Measurements from ENCODE around the gene TMEM138.
"Not testable (repeated sequence)": the region's sequence is repeated elsewhere in the genome, so short reads cannot be mapped to it uniquely, and the experiment has no call there.

TMEM138 gene

GRCh38 chr11:61367406-61367805 lies 5.2 kb downstream of the TMEM138 start:
- DNase-seq: no peak

GRCh38 chr11:61368646-61369045 lies 6.5 kb downstream of the TMEM138 start:
- no peak for DNase-seq

- DNase-seq: peak; percentile 12
Measured at GRCh38 chr11:61369372-61370348, 7.5 kb downstream of the TMEM138 start.

- no peak for DNase-seq
Measured at GRCh38 chr11:61370349-61371005, 8.3 kb downstream of the TMEM138 start.

- no peak for DNase-seq
Measured at GRCh38 chr11:61372659-61373420, 10.7 kb downstream of the TMEM138 start.

GRCh38 chr11:61375761-61376108 lies 13.6 kb downstream of the TMEM138 start:
- DNase-seq: no peak

- no peak for DNase-seq
Measured at GRCh38 chr11:61377461-61378160, 15.4 kb downstream of the TMEM138 start.

GRCh38 chr11:61378713-61379313 lies 16.6 kb downstream of the TMEM138 start:
- peak; percentile 7 for DNase-seq

GRCh38 chr11:61380884-61381283 lies 18.7 kb downstream of the TMEM138 start:
- no peak for DNase-seq

GRCh38 chr11:61383859-61384258 lies 21.7 kb downstream of the TMEM138 start:
- not testable (repeated sequence) for DNase-seq

GRCh38 chr11:61384271-61385242 lies 22.4 kb downstream of the TMEM138 start:
- DNase-seq: no peak

GRCh38 chr11:61390161-61390560 lies 28.0 kb downstream of the TMEM138 start:
- no peak for DNase-seq

GRCh38 chr11:61392981-61393595 lies 30.9 kb downstream of the TMEM138 start:
- DNase-seq: no peak

- no peak for DNase-seq
Measured at GRCh38 chr11:61401173-61401572, 39.0 kb downstream of the TMEM138 start.

GRCh38 chr11:61401573-61401972 lies 39.4 kb downstream of the TMEM138 start:
- DNase-seq: no peak

GRCh38 chr11:61403658-61404057 lies 41.5 kb downstream of the TMEM138 start:
- DNase-seq: no peak

GRCh38 chr11:61404103-61404502 lies 41.9 kb downstream of the TMEM138 start:
- no peak for DNase-seq

- no peak for DNase-seq
Measured at GRCh38 chr11:61404641-61405040, 42.5 kb downstream of the TMEM138 start.

- peak; percentile 41 for DNase-seq
Measured at GRCh38 chr11:61406067-61406466, 43.9 kb downstream of the TMEM138 start.

GRCh38 chr11:61406991-61407728 lies 45.0 kb downstream of the TMEM138 start:
- DNase-seq: no peak
